SK-N-SH (cell line): Measurements from ENCODE around the gene OCEL1.

Source experiments
- CHD2 ChIP-seq: fragments of 150-350 bp; IDR thresholded peaks from 2 replicates; pipeline ENCODE4 v1.6.1; 2018; ENCODE audit warnings: low read length; ENCODE audit not compliant: partially characterized antibody
- CTCF ChIP-seq: fragments of 200-600 bp; sonication (generic); IDR thresholded peaks from 2 replicates; pipeline ENCODE4 v1.6.1; 2017; ENCODE audit warnings: antibody characterized with exemption, mild to moderate bottlenecking, moderate library complexity
- EZH2phosphoT487 ChIP-seq: fragments of 200-600 bp; sonication (generic); IDR thresholded peaks from 2 replicates; pipeline ENCODE4 v1.6.1; 2017; ENCODE audit warnings: low read depth, mixed run types, mild to moderate bottlenecking, antibody characterized with exemption, moderate library complexity, borderline replicate concordance
- GABPA ChIP-seq: IDR thresholded peaks from 2 replicates; pipeline ENCODE4 v1.4.0; 2012; ENCODE audit warnings: low read depth, mild to moderate bottlenecking
- MAX ChIP-seq: IDR thresholded peaks from 2 replicates; pipeline ENCODE4 v1.4.0; 2012; ENCODE audit warnings: low read depth
- MXI1 ChIP-seq: IDR thresholded peaks from 2 replicates; pipeline ENCODE4 v1.6.1; 2012; ENCODE audit warnings: mild to moderate bottlenecking, low read depth, low read length, improper control_type of control experiment
- NFIC ChIP-seq: IDR thresholded peaks from 2 replicates; pipeline ENCODE4 v1.4.0; 2012; ENCODE audit warnings: borderline replicate concordance
- NRF1 ChIP-seq: IDR thresholded peaks from 2 replicates; pipeline ENCODE4 v1.6.1; 2012; ENCODE audit warnings: low read depth, mild to moderate bottlenecking, low read length
- POLR2AphosphoS5 ChIP-seq: IDR thresholded peaks from 2 replicates; pipeline ENCODE4 v1.6.1; 2012; ENCODE audit warnings: low read depth, low read length
- RAD21 ChIP-seq: IDR thresholded peaks from 2 replicates; pipeline ENCODE4 v1.6.1; 2012; ENCODE audit warnings: mild to moderate bottlenecking, low read length
- RCOR1 ChIP-seq: fragments of 150-350 bp; IDR thresholded peaks from 2 replicates; pipeline ENCODE4 v1.6.1; 2017; ENCODE audit warnings: antibody characterized with exemption, low read length
- SIN3A ChIP-seq: IDR thresholded peaks from 2 replicates; pipeline ENCODE4 v1.6.1; 2012; ENCODE audit warnings: low read depth, mild to moderate bottlenecking, low read length, moderate library complexity, borderline replicate concordance
- USF2 ChIP-seq: fragments of 150-350 bp; IDR thresholded peaks from 2 replicates; pipeline ENCODE4 v1.6.1; 2017; ENCODE audit warnings: antibody characterized with exemption, low read length, low read depth, borderline replicate concordance

GRCh38 chr19:17244618-17245534 is 18.9 kb downstream of the OCEL1 start:
- TF ChIP-seq NRF1 (0 out of 2 replicates have a peak, but pooled peaks have one; percentile 34), CTCF (no peak), POLR2AphosphoS5 (no peak), EZH2phosphoT487 (no peak), MXI1 (no peak), USF2 (no peak), RAD21 (no peak), SIN3A (no peak), MAX (no peak), NFIC (no peak), CHD2 (no peak), GABPA (no peak), RCOR1 (no peak)
